Panc1 (cell line): ENCODE results near the gene HCN4. TPM values are rescaled to one million over a fixed set of nuclear protein-coding genes. Genes with fewer than 3 reads are reported as not detected.

Experiments
- ATAC-seq: fragments of 200-7000 bp; cut with Tn5 transposase; 2 replicates; pipeline ENCODE4 v1.9.1; 2020; ENCODE audit warnings: mild to moderate bottlenecking, moderate library complexity
- BruUV-seq: library from RNA; stranded (reverse); fragments of 400-500 nt; replicated peaks from 2 replicates; lab custom pipeline; 2021; lab: Mats Ljungman, UMichigan
- CTCF ChIA-PET: fragments of 300-600 bp; sonication (Branson Sonifier 250); formaldehyde crosslinking; loops from one replicate; lab custom pipeline; 2022; ENCODE audit warnings: antibody characterized with exemption; lab: Charles Lee
- POLR2A ChIA-PET: fragments of 300-600 bp; sonication (Branson Sonifier 250); formaldehyde crosslinking; loops from one replicate; lab custom pipeline; 2022; ENCODE audit warnings: antibody characterized with exemption; lab: Charles Lee
- DNase-seq: peaks from one replicate; pipeline ENCODE4 v3.0.0-alpha.2; 2010; ENCODE audit warnings: low read depth, low spot score
- H3K27ac ChIP-seq: 2 replicates; pipeline ENCODE4 v1.5.1; 2011; ENCODE audit warnings: mild to moderate bottlenecking, low read length, inconsistent platforms
- H3K27me3 ChIP-seq: fragments of 200-500 bp; sonication (Bioruptor generic); 2 replicates; pipeline ENCODE4 v1.6.0; 2014; ENCODE audit warnings: low read length, inconsistent platforms; ENCODE audit not compliant: control insufficient read depth, insufficient read depth
- H3K36me3 ChIP-seq: fragments of 200-500 bp; sonication (Bioruptor generic); 2 replicates; pipeline ENCODE4 v1.5.1; 2014; ENCODE audit warnings: inconsistent platforms, mild to moderate bottlenecking, low read length, moderate library complexity; ENCODE audit not compliant: control insufficient read depth, insufficient read depth
- H3K4me1 ChIP-seq: 2 replicates; pipeline ENCODE4 v1.5.1; 2011; ENCODE audit warnings: inconsistent platforms, mild to moderate bottlenecking, low read length, moderate library complexity; ENCODE audit not compliant: control insufficient read depth, insufficient read depth
- H3K4me3 ChIP-seq, 2 experiments: 2 replicates each; pipeline ENCODE4 v1.5.1; 2011 to 2012; ENCODE audit warnings: low read depth in 2 of 2, low read length in 2 of 2, mild to moderate bottlenecking in 2 of 2, inconsistent platforms in 1 of 2, moderate library complexity in 1 of 2
- H3K9me3 ChIP-seq: fragments of 200-500 bp; sonication (Bioruptor generic); 2 replicates; pipeline ENCODE4 v1.5.1; 2014; ENCODE audit warnings: low read depth, mild to moderate bottlenecking, inconsistent platforms, low read length, moderate library complexity; ENCODE audit not compliant: control insufficient read depth, insufficient read depth
- CTCF ChIP-seq: fragments of 450-650 bp; IDR thresholded peaks from 2 replicates; pipeline ENCODE4 v1.5.1; 2017; ENCODE audit warnings: mild to moderate bottlenecking
- POLR2AphosphoS5 ChIP-seq: IDR thresholded peaks from 2 replicates; pipeline ENCODE4 v1.6.1; 2012; ENCODE audit warnings: mild to moderate bottlenecking, low read depth, low read length, moderate library complexity
- REST ChIP-seq, 2 experiments: IDR thresholded peaks; 2 replicates each; pipeline ENCODE4 v1.6.1; 2011 to 2012; ENCODE audit warnings: low read depth in 2 of 2, control low read depth in 1 of 2, low read length in 1 of 2, mild to moderate bottlenecking in 1 of 2, moderate library complexity in 1 of 2; ENCODE audit not compliant: insufficient read depth in 1 of 2
- SIN3A ChIP-seq: IDR thresholded peaks from 2 replicates; pipeline ENCODE4 v1.6.1; 2012; ENCODE audit warnings: low read depth, mild to moderate bottlenecking, low read length, moderate library complexity, borderline replicate concordance; ENCODE audit not compliant: insufficient read depth
- TCF7L2 ChIP-seq: IDR thresholded peaks from 2 replicates; pipeline ENCODE4 v1.6.1; 2011; ENCODE audit warnings: mild to moderate bottlenecking, low read depth, low read length, inconsistent platforms
- in situ Hi-C: cut with HindIII; loops from 2 replicates; pipeline ENCODE4 v1.10.0; 2016; ENCODE audit warnings: low sequenced_read_pairs, low pct_unique_long_range_greater_than_20kb
- intact Hi-C: fragments of 100-400 bp; cut with micrococcal nuclease; formaldehyde crosslinking; loops from one replicate; pipeline ENCODE4 v1.10.0; 2022; ENCODE audit not compliant: unreplicated experiment
- total RNA-seq: library from RNA; stranded (reverse); gene quantifications from one replicate; pipeline ENCODE4 v1.2.1, GENCODE V29; 2021; ENCODE audit not compliant: unreplicated experiment

HCN4 gene
- total RNA-seq, 1 experiment from 2014 or later: 0.15 TPM

GRCh38 chr15:73378089-73378488 is 9.3 kb upstream of the HCN4 start:
- POLR2A ChIA-PET: no interaction called here
- no peak for DNase-seq
- H3K36me3 ChIP-seq: no peaks in the 10 kb centered on the region
- in situ Hi-C loops (no loop called here), intact Hi-C loops (no loop called here)
- H3K4me3 ChIP-seq: no peak overlapping the region
- no peak; the same call in 1 of the 2 replicates for ATAC-seq
- no peak overlapping the region for H3K27ac ChIP-seq
- TF ChIP-seq TCF7L2: no peak
- TF ChIP-seq REST (IDR thresholded peaks at IDR 0.05; ENCODE audit: insufficient read depth in 1 of 2, low read depth in 2 of 2, low read length in 1 of 2): no peak
- no peak for TF ChIP-seq POLR2AphosphoS5
- no peak for TF ChIP-seq SIN3A
- TF ChIP-seq CTCF: no peak
- no TSS peak for BruUV-seq
- no peaks in the 10 kb centered on the region for H3K9me3 ChIP-seq
- CTCF ChIA-PET: no interaction called here
- no peaks in the 10 kb centered on the region for H3K4me1 ChIP-seq
- H3K27me3 ChIP-seq: no peaks in the 10 kb centered on the region; the same call in 1 of the 2 replicates

- intact Hi-C loops (no loop called here), in situ Hi-C loops (no loop called here)
- ChIA-PET CTCF (no interaction called here), POLR2A (no interaction called here)
- no peaks in the 10 kb centered on the region; the same call in 1 of the 2 replicates for H3K27me3 ChIP-seq
- H3K9me3 ChIP-seq: no peaks in the 10 kb centered on the region
- DNase-seq: no peak
- ATAC-seq: peak; percentile 37
- no TSS peak for BruUV-seq
- TF ChIP-seq POLR2AphosphoS5 (no peak), REST (IDR thresholded peaks at IDR 0.05; ENCODE audit: insufficient read depth in 1 of 2, low read depth in 2 of 2, low read length in 1 of 2) (no peak), CTCF (no peak), SIN3A (no peak), TCF7L2 (no peak)
- no peak overlapping the region for H3K27ac ChIP-seq
- H3K4me3 ChIP-seq: no peak overlapping the region
- H3K36me3 ChIP-seq: no peaks in the 10 kb centered on the region
- no peaks in the 10 kb centered on the region for H3K4me1 ChIP-seq
Measured at GRCh38 chr15:73375755-73376305, 7.1 kb upstream of the HCN4 start.
